Endothelial cell of umbilical vein (primary cell): Measurements from ENCODE around the gene MRC2. TPM values are rescaled to one million over a fixed set of nuclear protein-coding genes. Genes with fewer than 3 reads are reported as not detected.

Experiments
- BruUV-seq: library from RNA; stranded (reverse); fragments of 400-500 nt; replicated peaks from 2 replicates; lab custom pipeline; 2021; lab: Mats Ljungman, UMichigan
- CTCF ChIA-PET: fragments of 300-600, 350-600 bp; sonication (Branson Sonifier 250); formaldehyde crosslinking; loops from one replicate; lab custom pipeline; 2021; ENCODE audit warnings: antibody characterized with exemption, inconsistent platforms; lab: Charles Lee
- POLR2A ChIA-PET: fragments of 300-600, 350-600 bp; sonication (Branson Sonifier 250); formaldehyde crosslinking; loops from one replicate; lab custom pipeline; 2021; ENCODE audit warnings: antibody characterized with exemption, inconsistent platforms; lab: Charles Lee
- DNase-seq: peaks from one replicate; pipeline ENCODE4 v3.0.0-alpha.2; 2011; ENCODE audit warnings: low read depth, low spot score
- FAIRE-seq: peaks from 2 replicates; lab custom pipeline; 2011; peaks lifted over from hg19 to GRCh38; lab: Jason Lieb, UNC
- H2AFZ ChIP-seq: 2 replicates; pipeline ENCODE4 v1.6.0; 2012; ENCODE audit warnings: low read depth, low read length, control low read depth, inconsistent platforms
- H3K27ac ChIP-seq: 2 replicates; pipeline ENCODE4 v1.5.1; 2011; ENCODE audit warnings: low read depth, mild to moderate bottlenecking, control low read depth, low read length, moderate library complexity; ENCODE audit not compliant: insufficient read depth
- H3K27me3 ChIP-seq, 2 experiments: 2 replicates each; pipeline versions ENCODE4 v1.6.0 to v1.6.1; 2011; ENCODE audit warnings: low read length in 2 of 2, mixed read lengths in 1 of 2; ENCODE audit not compliant: control insufficient read depth in 2 of 2, insufficient read depth in 2 of 2
- H3K36me3 ChIP-seq, 2 experiments: 2 replicates in 1 of 2; 3 replicates in 1 of 2; pipeline ENCODE4 v1.5.1; 2011; ENCODE audit warnings: low read length in 2 of 2, mild to moderate bottlenecking in 1 of 2, moderate library complexity in 1 of 2; ENCODE audit not compliant: control insufficient read depth in 2 of 2, insufficient read depth in 2 of 2; ENCODE audit errors: extremely low read depth in 1 of 2
- H3K4me1 ChIP-seq: 3 replicates; pipeline ENCODE4 v1.5.1; 2011; ENCODE audit warnings: mild to moderate bottlenecking, low read length; ENCODE audit not compliant: control insufficient read depth, insufficient read depth; ENCODE audit errors: extremely low read depth
- H3K4me2 ChIP-seq: 2 replicates; pipeline ENCODE4 v1.6.1; 2011; ENCODE audit warnings: low read length, control low read depth, mixed read lengths; ENCODE audit not compliant: insufficient read depth
- H3K4me3 ChIP-seq, 3 experiments: fragments of 200-600 bp in 1 of 3; sonication (generic), shearing (Covaris generic) in 1 of 3; replicated peaks in 1 of 3; 2 replicates each; pipeline ENCODE4 v1.5.1; 2011 to 2016; ENCODE audit warnings: control low read depth in 3 of 3, low read length in 3 of 3, mild to moderate bottlenecking in 2 of 3, inconsistent platforms in 1 of 3, low read depth in 1 of 3, moderate library complexity in 1 of 3; ENCODE audit not compliant: insufficient read depth in 1 of 3
- H3K79me2 ChIP-seq: 2 replicates; pipeline ENCODE4 v1.6.0; 2012; ENCODE audit warnings: low read length, inconsistent platforms; ENCODE audit not compliant: control insufficient read depth, insufficient read depth
- H3K9ac ChIP-seq: replicated peaks from 2 replicates; pipeline ENCODE3; 2011; ENCODE audit warnings: low read length, control low read depth; ENCODE audit not compliant: insufficient read depth; ENCODE audit errors: extremely low read depth
- H3K9me1 ChIP-seq: replicated peaks from 3 replicates; pipeline ENCODE4 v1.6.0; 2011; ENCODE audit warnings: mild to moderate bottlenecking, low read length; ENCODE audit not compliant: control insufficient read depth, insufficient read depth; ENCODE audit errors: extremely low read depth
- H3K9me3 ChIP-seq: replicated peaks from 2 replicates; pipeline ENCODE4 v1.5.1; 2012; ENCODE audit warnings: low read length, inconsistent platforms; ENCODE audit not compliant: control insufficient read depth, insufficient read depth
- H4K20me1 ChIP-seq: replicated peaks from 2 replicates; pipeline ENCODE3; 2011; ENCODE audit warnings: mild to moderate bottlenecking, low read length; ENCODE audit not compliant: control insufficient read depth, insufficient read depth; ENCODE audit errors: extremely low read depth
- EZH2 ChIP-seq: IDR thresholded peaks from 2 replicates; pipeline ENCODE4 v1.6.1; 2012; ENCODE audit warnings: borderline replicate concordance, low read depth, mild to moderate bottlenecking, moderate library complexity, low read length, inconsistent platforms; ENCODE audit not compliant: severe bottlenecking
- FOS ChIP-seq: IDR thresholded peaks from 2 replicates; pipeline ENCODE4 v1.6.1; 2011; ENCODE audit warnings: mild to moderate bottlenecking, low read length, moderate library complexity, borderline replicate concordance; ENCODE audit not compliant: insufficient read depth
- GATA2 ChIP-seq: IDR thresholded peaks from 2 replicates; pipeline ENCODE4 v1.7.0; 2011; ENCODE audit warnings: low read depth, mild to moderate bottlenecking, moderate library complexity, mixed read lengths, low read length; ENCODE audit not compliant: insufficient read length, insufficient read depth
- JUN ChIP-seq: IDR thresholded peaks from 2 replicates; pipeline ENCODE4 v1.6.1; 2011; ENCODE audit warnings: borderline replicate concordance, low read depth; ENCODE audit not compliant: insufficient read length, insufficient read depth
- POLR2A ChIP-seq: IDR thresholded peaks from 2 replicates; pipeline ENCODE4 v1.6.1; 2012; ENCODE audit warnings: low read depth, mild to moderate bottlenecking, control low read depth, low read length
- POLR2AphosphoS5 ChIP-seq: IDR thresholded peaks from 2 replicates; pipeline ENCODE4 v1.6.1; 2012; ENCODE audit warnings: low read depth, mild to moderate bottlenecking, control low read depth, low read length, moderate library complexity; ENCODE audit not compliant: insufficient read depth
- dilution Hi-C: fragments of 300-500 bp; cut with MboI; formaldehyde crosslinking; loops from one replicate; pipeline ENCODE4 v1.15.0; 2019; ENCODE audit warnings: low sequenced_read_pairs; ENCODE audit not compliant: extremely low pct_ligation_motif_present
- intact Hi-C: fragments of 100-400 bp; cut with micrococcal nuclease; formaldehyde crosslinking; loops from one replicate; pipeline ENCODE4 v1.10.0; 2022
- polyA plus RNA-seq, 4 experiments: library from polyadenylated mRNA; depleted of rRNA in 3 of 4; stranded (reverse) in 3 of 4; unstranded in 1 of 4; fragments of >200 nt; gene quantifications; 2 replicates each; pipeline versions ENCODE4 v1.2.1 to v1.2.3, GENCODE V29; 2011 to 2012; ENCODE audit warnings: missing spikeins in 1 of 4
- total RNA-seq: library from RNA; stranded (reverse); gene quantifications from 2 replicates; pipeline ENCODE4 v1.2.3, GENCODE V29; 2021
- TF ChIP-seq, protein P1 (sequence below): IDR thresholded peaks from 2 replicates; pipeline ENCODE4 v1.6.1; 2011; ENCODE audit not compliant: insufficient read depth, insufficient read length
- TF ChIP-seq, protein P2 (sequence below), 2 donors: IDR thresholded peaks; 1 replicate in 1 of 2; 2 replicates in 1 of 2; pipeline ENCODE4 v1.5.1; 2011; ENCODE audit warnings: low read length in 2 of 2, mild to moderate bottlenecking in 2 of 2, moderate library complexity in 2 of 2, control low read depth in 1 of 2, inconsistent platforms in 1 of 2, low read depth in 1 of 2; ENCODE audit not compliant: insufficient read depth in 1 of 2; ENCODE audit errors: extremely low read depth in 1 of 2

Gene MRC2
- total and polyA plus RNA-seq, 2 donors (not counting 3 experiments of a cell fraction or from before 2014, with no cell fraction given): 30.6 to 52.7 TPM

- Histone ChIP-seq H3K36me3 (peaks cover 0 to 2% of the 10 kb centered on the region in 2 experiments), H4K20me1 (no peaks in the 10 kb centered on the region), H3K4me1 (no peaks in the 10 kb centered on the region), H3K9me3 (no peaks in the 10 kb centered on the region), H3K27me3 (no peaks in the 10 kb centered on the region), H3K79me2 (no peaks in the 10 kb centered on the region), H3K9me1 (no peaks in the 10 kb centered on the region), H3K9ac (no peak overlapping the region), H3K27ac (no peak overlapping the region), H3K4me2 (no peak overlapping the region), H3K4me3 (no peak overlapping the region), H2AFZ (no peak overlapping the region)
- TF ChIP-seq, protein P1, sequence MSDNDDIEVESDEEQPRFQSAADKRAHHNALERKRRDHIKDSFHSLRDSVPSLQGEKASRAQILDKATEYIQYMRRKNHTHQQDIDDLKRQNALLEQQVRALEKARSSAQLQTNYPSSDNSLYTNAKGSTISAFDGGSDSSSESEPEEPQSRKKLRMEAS: no peak
- TF ChIP-seq, protein P2, sequence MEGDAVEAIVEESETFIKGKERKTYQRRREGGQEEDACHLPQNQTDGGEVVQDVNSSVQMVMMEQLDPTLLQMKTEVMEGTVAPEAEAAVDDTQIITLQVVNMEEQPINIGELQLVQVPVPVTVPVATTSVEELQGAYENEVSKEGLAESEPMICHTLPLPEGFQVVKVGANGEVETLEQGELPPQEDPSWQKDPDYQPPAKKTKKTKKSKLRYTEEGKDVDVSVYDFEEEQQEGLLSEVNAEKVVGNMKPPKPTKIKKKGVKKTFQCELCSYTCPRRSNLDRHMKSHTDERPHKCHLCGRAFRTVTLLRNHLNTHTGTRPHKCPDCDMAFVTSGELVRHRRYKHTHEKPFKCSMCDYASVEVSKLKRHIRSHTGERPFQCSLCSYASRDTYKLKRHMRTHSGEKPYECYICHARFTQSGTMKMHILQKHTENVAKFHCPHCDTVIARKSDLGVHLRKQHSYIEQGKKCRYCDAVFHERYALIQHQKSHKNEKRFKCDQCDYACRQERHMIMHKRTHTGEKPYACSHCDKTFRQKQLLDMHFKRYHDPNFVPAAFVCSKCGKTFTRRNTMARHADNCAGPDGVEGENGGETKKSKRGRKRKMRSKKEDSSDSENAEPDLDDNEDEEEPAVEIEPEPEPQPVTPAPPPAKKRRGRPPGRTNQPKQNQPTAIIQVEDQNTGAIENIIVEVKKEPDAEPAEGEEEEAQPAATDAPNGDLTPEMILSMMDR (IDR thresholded peaks at IDR 0.05; ENCODE audit: extremely low read depth in 1 of 2, insufficient read depth in 1 of 2, low read depth in 1 of 2, low read length in 2 of 2): no peak
- TF ChIP-seq POLR2AphosphoS5 (no peak), EZH2 (no peak), POLR2A (no peak), JUN (no peak), FOS (no peak), GATA2 (no peak)
- no TSS peak for BruUV-seq
- ChIA-PET CTCF (interaction anchor here (0.6 to 1.1 kb wide), 2 partner anchors 10 to 22 kb away, joined by 3 to 4 read pairs; no protein-coding TSS in a partner anchor), POLR2A (no interaction called here)
- intact Hi-C loops (no loop called here), dilution Hi-C loops (no loop called here)
- FAIRE-seq (no peak), DNase-seq (no peak)
Measured at GRCh38 chr17:62621223-62621622, 6.2 kb upstream of the MRC2 start.
